8988T (cell line): ENCODE results near the gene PPP1R13L.
A peak's percentile ranks its signal among the peaks of the same experiment; 100 is the strongest.
"Not testable (repeated sequence)": the region's sequence is repeated elsewhere in the genome, so short reads cannot be mapped to it uniquely, and the experiment has no call there.

Experiments
- DNase-seq: peaks from one replicate; pipeline ENCODE4 v3.0.0; 2011

Gene PPP1R13L, protein sequence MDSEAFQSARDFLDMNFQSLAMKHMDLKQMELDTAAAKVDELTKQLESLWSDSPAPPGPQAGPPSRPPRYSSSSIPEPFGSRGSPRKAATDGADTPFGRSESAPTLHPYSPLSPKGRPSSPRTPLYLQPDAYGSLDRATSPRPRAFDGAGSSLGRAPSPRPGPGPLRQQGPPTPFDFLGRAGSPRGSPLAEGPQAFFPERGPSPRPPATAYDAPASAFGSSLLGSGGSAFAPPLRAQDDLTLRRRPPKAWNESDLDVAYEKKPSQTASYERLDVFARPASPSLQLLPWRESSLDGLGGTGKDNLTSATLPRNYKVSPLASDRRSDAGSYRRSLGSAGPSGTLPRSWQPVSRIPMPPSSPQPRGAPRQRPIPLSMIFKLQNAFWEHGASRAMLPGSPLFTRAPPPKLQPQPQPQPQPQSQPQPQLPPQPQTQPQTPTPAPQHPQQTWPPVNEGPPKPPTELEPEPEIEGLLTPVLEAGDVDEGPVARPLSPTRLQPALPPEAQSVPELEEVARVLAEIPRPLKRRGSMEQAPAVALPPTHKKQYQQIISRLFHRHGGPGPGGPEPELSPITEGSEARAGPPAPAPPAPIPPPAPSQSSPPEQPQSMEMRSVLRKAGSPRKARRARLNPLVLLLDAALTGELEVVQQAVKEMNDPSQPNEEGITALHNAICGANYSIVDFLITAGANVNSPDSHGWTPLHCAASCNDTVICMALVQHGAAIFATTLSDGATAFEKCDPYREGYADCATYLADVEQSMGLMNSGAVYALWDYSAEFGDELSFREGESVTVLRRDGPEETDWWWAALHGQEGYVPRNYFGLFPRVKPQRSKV

DNA sequence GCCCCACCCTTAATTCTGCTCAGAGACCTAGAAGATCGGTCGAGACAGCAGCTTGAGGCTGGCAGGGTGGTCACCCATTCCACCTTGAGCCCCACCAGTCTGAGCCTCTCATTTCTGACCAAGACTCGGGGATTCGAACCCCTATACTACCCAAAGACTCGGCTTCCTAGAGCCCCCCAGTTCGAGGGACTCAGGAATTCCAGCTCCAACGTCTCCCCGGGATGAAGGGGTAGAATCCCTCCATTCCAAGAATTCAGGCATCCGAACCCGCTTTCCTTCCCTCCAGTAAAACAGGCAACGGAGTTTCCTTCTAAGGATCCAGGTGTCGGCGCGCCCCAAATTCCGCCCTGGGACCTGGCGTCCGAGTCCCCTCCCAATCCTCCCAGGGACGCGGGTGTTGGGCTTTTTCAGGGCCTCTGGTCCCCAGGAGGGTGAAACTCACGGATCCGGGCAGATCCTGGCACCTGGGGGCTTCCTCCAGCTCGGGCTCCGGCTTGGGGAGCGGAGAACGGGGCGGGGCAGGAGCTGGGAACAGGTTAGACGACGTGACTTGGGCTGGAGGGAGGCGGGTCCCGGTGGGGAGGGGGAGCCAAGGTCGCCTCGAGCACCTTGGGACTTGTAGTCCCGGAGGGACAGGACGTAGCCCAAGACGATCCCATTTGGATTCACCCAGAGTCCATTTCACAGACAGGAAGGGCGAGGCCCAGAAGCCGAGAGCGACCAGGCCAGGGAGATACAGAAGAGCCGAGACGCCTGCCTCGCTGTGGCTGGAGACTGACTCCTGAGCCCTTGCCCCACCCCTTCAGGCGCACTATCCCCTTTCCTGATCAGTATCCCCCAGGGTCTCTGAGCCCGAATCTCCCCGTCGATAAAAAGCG lies at the start of gene PPP1R13L:
Gene PPP1R13L, minus strand, starts transcription at position 513 of the 878 bp plus-strand sequence. CDS start 6,751 bp downstream, outside the sequence.
- peak; percentile 79 for DNase-seq

DNA sequence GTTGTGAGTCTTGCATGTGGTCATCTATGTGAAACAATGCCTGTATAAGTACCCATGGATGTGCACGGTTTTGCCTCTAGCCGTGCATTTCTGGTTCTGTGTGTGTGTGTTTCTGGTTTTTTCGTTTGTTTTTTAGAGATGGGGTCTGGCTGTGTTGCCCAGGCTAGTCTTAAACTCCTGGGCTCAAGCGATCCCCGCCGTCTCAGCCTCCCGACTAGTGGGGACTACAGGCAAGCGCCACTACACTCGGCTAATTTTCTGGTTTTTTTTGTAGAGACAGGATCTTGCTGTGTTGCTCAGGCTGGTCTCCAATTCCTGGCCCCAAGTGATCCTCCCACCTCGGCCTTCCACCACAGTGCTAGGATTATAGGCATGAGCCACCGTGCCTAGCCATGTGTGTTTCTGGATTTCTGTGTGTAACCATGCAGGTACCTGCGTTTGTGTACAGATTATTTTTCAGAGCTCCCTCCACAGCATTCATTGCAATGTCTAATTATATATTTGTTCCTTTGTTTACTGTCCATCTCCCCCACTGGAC lies 47.0 kb upstream of the PPP1R13L start:
- no peak for DNase-seq

- no peak for DNase-seq
Observed at GRCh38 chr19:45451131-45451849, 46.4 kb upstream of the PPP1R13L start.

DNA sequence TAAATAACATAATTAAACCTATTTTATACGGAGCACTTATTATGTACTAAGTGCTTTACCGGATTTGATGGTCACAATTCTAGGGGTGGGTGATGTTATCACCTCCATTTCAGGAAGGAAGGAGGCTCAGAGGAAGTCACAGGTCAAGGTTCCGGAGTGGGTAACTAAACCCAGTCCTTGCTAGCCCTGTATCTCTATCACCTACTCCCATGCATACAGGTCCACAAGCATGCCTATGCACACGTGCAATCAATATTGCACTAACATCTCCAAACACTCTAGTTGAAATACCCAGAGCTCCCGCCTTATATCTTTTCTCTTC lies 45.1 kb upstream of the PPP1R13L start:
- no peak for DNase-seq

DNA sequence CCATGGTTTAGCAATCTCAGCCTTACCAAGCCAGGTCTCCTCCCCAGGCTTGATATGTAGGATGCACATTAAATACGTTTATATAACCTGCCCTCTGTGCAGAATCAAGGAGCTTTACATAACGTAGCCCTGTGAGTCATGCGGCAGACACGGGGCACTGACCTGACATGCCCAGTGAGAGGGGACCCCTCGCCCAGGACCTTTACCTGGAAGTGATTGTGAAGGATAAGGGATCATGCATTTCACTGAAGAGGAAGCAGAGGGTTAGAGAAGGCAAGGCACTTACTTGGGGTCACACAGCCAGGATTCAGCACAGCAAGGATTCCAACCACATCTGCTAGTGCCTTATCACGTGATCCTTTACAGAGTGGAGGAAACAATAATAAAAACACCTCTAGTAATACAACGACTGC lies 44.0 kb upstream of the PPP1R13L start:
- no peak for DNase-seq

- DNase-seq = no peak
Observed at GRCh38 chr19:45448425-45448756, 43.5 kb upstream of the PPP1R13L start.

DNA sequence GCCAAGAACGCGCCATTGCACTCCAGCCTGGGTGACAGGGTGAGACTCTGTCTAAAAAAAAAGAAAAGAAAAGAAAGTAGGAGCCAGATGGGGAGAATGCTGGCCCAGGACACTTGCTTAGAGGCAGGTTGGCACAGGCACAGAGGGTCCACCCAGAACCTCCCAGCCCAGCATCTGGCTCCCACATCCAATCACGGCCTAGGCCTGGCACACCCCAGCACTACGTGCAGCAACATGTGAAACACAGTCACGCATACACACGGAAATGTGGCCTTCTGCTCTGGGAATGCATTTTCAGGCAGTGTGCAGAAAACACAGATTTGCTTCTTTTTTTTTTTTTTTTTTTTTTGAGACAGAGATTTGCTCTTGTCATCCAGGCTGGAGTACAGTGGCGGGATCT lies 42.1 kb upstream of the PPP1R13L start:
- no peak for DNase-seq

- no peak for DNase-seq
Observed at GRCh38 chr19:45446295-45446694, 41.4 kb upstream of the PPP1R13L start.

- no peak for DNase-seq
Observed at GRCh38 chr19:45445139-45445538, 40.3 kb upstream of the PPP1R13L start.

- peak; percentile 62 for DNase-seq
Observed at GRCh38 chr19:45444318-45445041, 39.6 kb upstream of the PPP1R13L start.

GRCh38 chr19:45443462-45444317 lies 38.8 kb upstream of the PPP1R13L start:
- peak; percentile 95 for DNase-seq

DNA sequence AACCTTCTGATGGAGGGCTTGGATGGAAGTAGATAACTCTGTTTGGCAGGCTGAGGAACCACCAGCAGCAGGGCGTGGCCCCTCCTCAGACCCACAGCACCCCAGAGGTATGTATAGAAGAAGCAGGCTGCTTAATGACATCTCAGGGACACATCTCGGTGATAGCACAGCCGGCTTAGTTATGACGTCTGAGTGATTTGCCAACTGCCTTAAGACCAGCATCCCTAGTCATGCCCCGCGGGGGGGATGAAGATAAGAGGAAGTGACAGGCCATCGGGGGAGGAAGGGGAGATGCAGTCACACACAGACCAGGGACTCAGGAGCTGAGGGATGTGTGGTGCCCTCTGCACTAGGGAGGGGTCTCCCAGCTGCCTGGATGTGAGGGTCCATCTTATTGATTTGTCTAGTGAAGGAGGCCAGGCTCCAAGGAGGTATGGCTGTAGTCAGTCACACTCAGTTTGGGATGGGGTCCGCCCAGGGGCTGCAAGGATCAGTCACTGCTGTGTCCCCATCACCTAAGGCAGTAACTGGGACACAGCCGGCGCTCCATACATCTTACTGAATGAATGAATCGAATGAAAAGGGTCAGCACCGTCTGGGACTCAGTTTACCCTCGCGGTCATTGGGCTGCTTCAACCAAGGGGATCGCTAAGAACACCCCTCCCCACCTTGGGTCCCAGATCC lies 38.1 kb upstream of the PPP1R13L start:
- DNase-seq = no peak

- no peak for DNase-seq
Observed at GRCh38 chr19:45442408-45442777, 37.5 kb upstream of the PPP1R13L start.

GRCh38 chr19:45440873-45441654 lies 36.2 kb upstream of the PPP1R13L start:
- no peak for DNase-seq

GRCh38 chr19:45440259-45440638 lies 35.4 kb upstream of the PPP1R13L start:
- no peak for DNase-seq

DNA sequence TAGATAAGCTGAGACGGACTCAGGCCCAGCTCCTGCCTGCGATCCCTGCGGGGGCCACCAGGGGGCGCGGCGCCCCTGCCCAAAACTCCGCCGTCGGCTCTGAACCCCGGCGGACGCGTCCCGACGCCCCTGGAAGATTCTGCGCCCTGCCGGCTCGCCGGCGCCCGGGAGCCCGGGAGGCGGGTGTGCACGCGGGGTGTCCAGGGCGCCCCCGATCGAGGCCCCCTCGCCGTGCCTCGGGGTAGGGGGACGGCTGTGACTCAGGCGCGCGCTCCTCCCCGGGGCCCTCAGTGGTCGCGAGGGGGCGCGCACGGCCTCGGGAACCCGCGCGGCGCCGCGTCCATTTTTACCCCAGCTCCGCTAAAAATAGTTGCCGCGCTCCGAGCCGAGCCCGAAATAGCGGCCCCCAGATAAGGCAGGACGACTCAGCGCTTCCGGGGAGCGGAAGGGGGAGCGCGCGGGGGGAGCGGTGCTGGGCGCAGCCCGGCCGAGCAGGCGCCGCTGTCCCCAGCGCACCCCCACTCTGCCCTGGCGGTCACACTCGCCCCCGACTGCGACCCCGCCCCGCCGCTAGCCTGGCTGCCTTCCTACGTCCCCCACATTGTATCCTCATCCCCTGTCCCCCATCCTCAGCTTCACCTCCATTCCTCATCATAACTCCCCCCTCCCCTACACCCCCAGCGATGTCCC lies 34.8 kb upstream of the PPP1R13L start:
- DNase-seq = peak; percentile 71

DNA sequence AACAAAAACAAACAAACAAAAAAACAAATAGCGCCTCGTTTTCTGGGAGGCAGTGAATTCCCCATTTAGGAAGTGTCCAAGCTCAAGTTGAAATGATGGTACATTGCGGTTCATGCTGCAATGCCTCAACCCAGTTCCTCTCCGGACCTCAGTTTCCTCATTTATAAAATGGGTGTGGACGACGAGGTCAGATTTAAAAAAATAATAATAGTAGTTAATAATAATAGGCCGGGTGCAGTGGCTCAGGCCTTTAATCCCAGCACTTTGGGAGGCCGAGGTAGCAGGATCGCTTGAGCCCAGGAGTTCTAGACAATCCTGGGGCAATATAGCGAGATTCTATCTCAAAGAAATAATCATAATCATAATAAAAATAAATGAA lies 34.3 kb upstream of the PPP1R13L start:
- no peak for DNase-seq

- DNase-seq = no peak
Observed at GRCh38 chr19:45437328-45437727, 32.5 kb upstream of the PPP1R13L start.

- not testable (repeated sequence) for DNase-seq
Observed at GRCh38 chr19:45432543-45432942, 27.7 kb upstream of the PPP1R13L start.
